ENCODE data around the gene PLEKHF1. TPM values are rescaled to one million over a fixed set of nuclear protein-coding genes. Genes with fewer than 3 reads are reported as not detected.
"Not testable (repeated sequence)": the region's sequence is repeated elsewhere in the genome, so short reads cannot be mapped to it uniquely, and the experiment has no call there.

Gene PLEKHF1
- 12.9 and 19.4 TPM in 2 replicates for total RNA-seq (2014; rRNA removed; shearing (Covaris generic))

- DNase-seq: peak; percentile 99
- H3K27me3 ChIP-seq (ENCODE audit: control insufficient read depth, insufficient read depth, low read length): peaks cover 2% of the 10 kb centered on the region; the same call in 1 of the 2 replicates
- peak within 1 kb of the TSS; percentile 83 for H3K4me3 ChIP-seq (ENCODE audit: insufficient read depth, low read depth, low read length)
- no peaks in the 10 kb centered on the region for H3K36me3 ChIP-seq (replicated peaks; ENCODE audit: control insufficient read depth, insufficient read depth, low read length)
Observed at GRCh38 chr19:29665215-29665825, at the start of gene PLEKHF1. Gene PLEKHF1, plus strand, starts transcription at chr19:29665461. Its CDS starts 8,379 bp downstream, at chr19:29673840.

DNA sequence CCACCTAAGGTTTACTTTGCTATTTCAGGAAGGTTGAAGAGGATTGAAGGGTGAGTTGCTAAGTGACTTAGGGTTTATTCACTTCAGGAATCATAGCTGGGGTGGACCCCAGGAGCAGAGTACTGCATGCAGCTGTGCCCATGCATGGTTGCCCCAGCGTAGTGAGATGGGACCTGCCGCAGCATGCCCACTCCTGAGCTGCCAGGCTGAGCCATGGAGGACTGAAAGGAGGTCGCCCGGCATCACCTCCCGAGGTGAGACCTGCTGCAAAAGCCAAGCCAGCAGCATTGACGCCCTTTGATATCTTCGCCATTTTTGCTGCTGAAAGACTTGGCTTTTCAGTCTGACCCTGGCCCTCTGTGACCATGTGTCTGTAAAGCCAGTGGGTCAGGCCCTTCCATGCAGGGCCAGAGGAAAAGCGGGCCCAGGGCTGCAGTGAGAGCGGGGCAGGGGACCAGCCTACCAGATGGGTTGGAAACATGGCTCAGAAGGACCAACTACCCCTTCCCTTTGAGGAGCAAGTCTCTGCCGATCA lies 49.3 kb upstream of the PLEKHF1 start:
- peaks cover 18% of the 10 kb centered on the region for H3K36me3 ChIP-seq (replicated peaks; ENCODE audit: control insufficient read depth, insufficient read depth, low read length)
- no peak overlapping the region for H3K4me3 ChIP-seq (ENCODE audit: insufficient read depth, low read depth, low read length)
- DNase-seq: peak; percentile 9
- no peaks in the 10 kb centered on the region for H3K27me3 ChIP-seq (ENCODE audit: control insufficient read depth, insufficient read depth, low read length)

GRCh38 chr19:29616541-29616940 lies 48.7 kb upstream of the PLEKHF1 start:
- Histone ChIP-seq H3K36me3 (replicated peaks; ENCODE audit: control insufficient read depth, insufficient read depth, low read length) (peaks cover 14% of the 10 kb centered on the region), H3K4me3 (ENCODE audit: insufficient read depth, low read depth, low read length) (no peak overlapping the region), H3K27me3 (ENCODE audit: control insufficient read depth, insufficient read depth, low read length) (no peaks in the 10 kb centered on the region)
- peak; percentile 30 for DNase-seq

DNA sequence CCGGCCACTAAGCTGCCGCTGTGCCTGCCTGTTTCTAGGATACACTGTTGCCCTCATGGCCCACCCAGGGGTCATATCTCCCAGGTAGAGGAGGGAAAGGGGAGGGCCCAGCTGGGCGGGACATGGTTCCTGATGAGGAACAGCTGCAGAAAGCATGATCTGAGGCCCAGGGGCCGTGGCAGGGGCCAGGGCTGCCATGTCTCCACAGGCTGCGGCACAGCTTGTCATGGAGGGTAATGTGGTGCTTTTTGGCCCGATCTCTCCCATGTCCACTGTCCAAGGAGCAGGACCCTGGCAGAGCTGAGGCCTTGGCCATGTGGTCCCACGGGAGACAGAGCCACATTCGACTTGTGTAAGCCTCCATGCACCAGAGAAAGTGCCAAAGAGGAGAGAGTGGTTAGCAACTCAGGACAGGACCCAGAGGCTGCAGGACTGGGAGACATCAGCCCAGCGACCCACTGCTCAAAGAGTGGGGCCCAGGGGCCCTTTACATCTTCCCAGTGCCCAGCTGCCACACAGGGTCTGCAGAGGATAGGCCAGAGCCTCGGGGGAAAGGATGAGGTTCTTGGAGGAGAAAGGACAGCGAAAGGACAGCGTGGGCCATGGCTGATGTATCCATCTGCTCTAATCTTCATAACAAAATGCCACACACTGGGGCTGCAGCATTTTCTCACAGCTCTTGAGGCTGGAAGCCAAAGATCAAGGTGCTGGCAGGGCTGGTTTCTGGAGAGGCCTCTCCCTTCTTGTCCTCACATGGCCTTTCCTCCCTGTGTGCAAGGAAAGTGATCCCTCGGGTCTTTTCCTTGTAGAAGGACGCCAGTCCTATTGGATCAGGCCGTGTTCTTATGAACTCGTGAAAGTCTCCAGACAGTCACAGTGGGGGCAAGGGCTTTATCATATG lies 47.6 kb upstream of the PLEKHF1 start:
- peak; percentile 38 for DNase-seq
- Histone ChIP-seq H3K4me3 (ENCODE audit: insufficient read depth, low read depth, low read length) (no peak overlapping the region), H3K36me3 (replicated peaks; ENCODE audit: control insufficient read depth, insufficient read depth, low read length) (peaks cover 7% of the 10 kb centered on the region), H3K27me3 (ENCODE audit: control insufficient read depth, insufficient read depth, low read length) (no peaks in the 10 kb centered on the region)

DNA sequence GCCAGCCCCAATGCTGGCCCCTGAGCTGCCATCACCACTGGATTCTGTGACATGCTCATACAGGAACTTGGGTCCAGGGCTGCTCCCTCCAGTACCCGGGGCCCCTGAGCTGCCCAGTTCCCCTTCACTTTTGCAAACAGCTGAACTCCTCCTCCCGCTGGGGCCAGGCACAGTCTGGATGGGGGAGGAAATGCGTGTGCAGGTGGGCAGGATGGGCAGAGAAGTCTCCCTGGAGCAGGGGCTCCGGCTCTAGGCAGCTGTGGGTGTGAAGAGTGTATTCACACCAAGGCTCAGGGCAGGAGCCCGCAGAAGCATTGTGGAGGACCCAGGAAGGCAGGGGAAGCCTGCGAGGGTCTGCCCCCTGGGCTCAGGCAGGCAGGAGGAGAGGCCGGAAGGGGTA lies 46.8 kb upstream of the PLEKHF1 start:
- Histone ChIP-seq H3K36me3 (replicated peaks; ENCODE audit: control insufficient read depth, insufficient read depth, low read length) (peaks cover 2% of the 10 kb centered on the region), H3K27me3 (ENCODE audit: control insufficient read depth, insufficient read depth, low read length) (no peaks in the 10 kb centered on the region), H3K4me3 (ENCODE audit: insufficient read depth, low read depth, low read length) (no peak overlapping the region)
- peak; percentile 26 for DNase-seq

- Histone ChIP-seq H3K27me3 (ENCODE audit: control insufficient read depth, insufficient read depth, low read length) (no peaks in the 10 kb centered on the region), H3K36me3 (replicated peaks; ENCODE audit: control insufficient read depth, insufficient read depth, low read length) (peaks cover 2% of the 10 kb centered on the region), H3K4me3 (ENCODE audit: insufficient read depth, low read depth, low read length) (no peak overlapping the region)
- no peak for DNase-seq
Observed at GRCh38 chr19:29618871-29619270, 46.4 kb upstream of the PLEKHF1 start.

- Histone ChIP-seq H3K4me3 (ENCODE audit: insufficient read depth, low read depth, low read length) (no peak overlapping the region), H3K36me3 (replicated peaks; ENCODE audit: control insufficient read depth, insufficient read depth, low read length) (no peaks in the 10 kb centered on the region; the same call in 1 of the 2 replicates), H3K27me3 (ENCODE audit: control insufficient read depth, insufficient read depth, low read length) (no peaks in the 10 kb centered on the region)
- DNase-seq: peak; percentile 42
Observed at GRCh38 chr19:29620931-29621351, 44.3 kb upstream of the PLEKHF1 start.

DNA sequence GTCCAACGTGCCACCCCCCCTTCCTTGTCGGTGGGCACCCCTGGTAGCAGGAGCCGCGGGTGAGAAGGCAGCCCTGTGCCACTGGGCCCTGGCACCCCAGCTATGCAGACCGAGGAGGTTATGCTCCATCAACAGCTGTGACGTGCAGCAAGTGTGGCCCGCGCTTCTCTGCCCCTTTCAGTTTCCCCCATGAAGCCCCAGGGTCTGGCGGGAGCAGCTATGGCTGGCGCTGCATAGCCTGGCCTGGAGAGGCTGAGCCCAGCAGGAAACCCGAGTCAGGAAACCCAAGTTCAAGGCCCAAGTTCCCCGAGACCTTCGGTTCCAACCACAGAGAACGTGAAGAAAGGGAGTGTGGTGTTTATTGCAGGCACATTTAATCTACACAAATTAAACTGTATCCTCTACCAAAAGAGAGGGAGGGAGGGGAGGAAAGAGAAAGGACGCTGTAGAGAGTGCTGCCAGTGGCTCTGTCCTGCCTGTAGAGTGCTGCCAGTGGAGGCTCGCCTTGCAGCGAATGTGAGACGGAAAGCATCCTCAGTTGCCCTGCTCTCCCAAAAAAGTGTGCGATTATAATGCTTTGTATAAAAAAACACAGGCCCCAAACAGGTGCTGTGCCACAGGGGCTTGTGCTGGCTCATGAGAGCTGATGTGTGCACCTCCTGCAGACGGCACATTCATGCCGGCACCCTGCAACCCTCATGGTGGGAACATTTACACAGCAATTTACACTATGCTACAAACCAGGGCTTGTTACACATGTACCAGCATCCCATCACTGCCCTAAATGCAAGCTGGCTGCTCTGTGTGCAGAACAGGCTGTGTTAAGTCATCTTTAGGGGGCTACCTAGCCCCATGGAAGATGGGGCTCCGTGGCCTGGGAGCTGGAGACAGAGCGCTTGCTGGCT lies 42.8 kb upstream of the PLEKHF1 start:
- peak; percentile 80 for DNase-seq
- Histone ChIP-seq H3K4me3 (ENCODE audit: insufficient read depth, low read depth, low read length) (no peak overlapping the region), H3K36me3 (replicated peaks; ENCODE audit: control insufficient read depth, insufficient read depth, low read length) (no peaks in the 10 kb centered on the region), H3K27me3 (ENCODE audit: control insufficient read depth, insufficient read depth, low read length) (no peaks in the 10 kb centered on the region)

GRCh38 chr19:29623726-29624488 lies 41.4 kb upstream of the PLEKHF1 start:
- Histone ChIP-seq H3K27me3 (ENCODE audit: control insufficient read depth, insufficient read depth, low read length) (no peaks in the 10 kb centered on the region), H3K36me3 (replicated peaks; ENCODE audit: control insufficient read depth, insufficient read depth, low read length) (no peaks in the 10 kb centered on the region), H3K4me3 (ENCODE audit: insufficient read depth, low read depth, low read length) (no peak overlapping the region)
- peak; percentile 37 for DNase-seq

DNA sequence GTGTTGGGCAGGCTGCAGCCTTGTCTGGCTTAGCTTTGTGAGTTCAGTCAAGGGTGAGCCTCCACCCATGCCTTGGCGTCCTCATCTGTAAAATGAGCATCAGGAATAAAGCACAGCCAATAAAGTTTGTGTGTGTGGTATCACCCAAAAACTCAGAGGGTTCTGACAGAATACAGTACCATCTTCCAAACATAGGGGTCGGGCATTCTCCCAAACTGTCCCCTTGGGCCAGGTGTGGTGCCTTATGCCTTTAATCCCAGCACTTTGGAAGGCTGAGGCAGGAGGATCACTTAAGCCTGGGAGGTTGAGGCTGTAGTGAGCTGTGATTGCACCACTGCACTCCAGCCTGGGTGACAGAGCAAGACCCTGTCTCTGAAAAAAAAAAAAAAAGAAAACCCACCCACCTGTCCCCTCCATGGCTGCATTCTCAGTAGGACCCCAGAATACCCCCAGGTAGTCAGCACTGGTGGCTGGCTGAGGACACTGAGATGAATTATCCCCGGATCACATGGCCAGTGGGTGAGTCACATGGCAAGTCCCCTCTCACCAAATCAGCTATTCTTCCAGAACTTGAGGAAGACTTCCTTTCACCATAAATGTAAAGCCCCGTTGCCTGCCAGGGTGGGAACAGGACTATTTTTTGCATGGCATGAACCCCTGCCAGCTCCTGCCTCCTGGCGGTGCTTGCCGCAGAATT lies 40.6 kb upstream of the PLEKHF1 start:
- Histone ChIP-seq H3K27me3 (ENCODE audit: control insufficient read depth, insufficient read depth, low read length) (no peaks in the 10 kb centered on the region), H3K36me3 (replicated peaks; ENCODE audit: control insufficient read depth, insufficient read depth, low read length) (no peaks in the 10 kb centered on the region), H3K4me3 (ENCODE audit: insufficient read depth, low read depth, low read length) (no peak overlapping the region)
- peak; percentile 56 for DNase-seq

- Histone ChIP-seq H3K36me3 (replicated peaks; ENCODE audit: control insufficient read depth, insufficient read depth, low read length) (no peaks in the 10 kb centered on the region), H3K27me3 (ENCODE audit: control insufficient read depth, insufficient read depth, low read length) (no peaks in the 10 kb centered on the region), H3K4me3 (ENCODE audit: insufficient read depth, low read depth, low read length) (no peak overlapping the region)
- DNase-seq: peak; percentile 39
Observed at GRCh38 chr19:29625186-29625651, 40.0 kb upstream of the PLEKHF1 start.

GRCh38 chr19:29626386-29626785 lies 38.9 kb upstream of the PLEKHF1 start:
- H3K36me3 ChIP-seq (replicated peaks; ENCODE audit: control insufficient read depth, insufficient read depth, low read length): no peaks in the 10 kb centered on the region
- peak; percentile 20 for DNase-seq
- H3K27me3 ChIP-seq (ENCODE audit: control insufficient read depth, insufficient read depth, low read length): no peaks in the 10 kb centered on the region
- H3K4me3 ChIP-seq (ENCODE audit: insufficient read depth, low read depth, low read length): no peak overlapping the region

DNA sequence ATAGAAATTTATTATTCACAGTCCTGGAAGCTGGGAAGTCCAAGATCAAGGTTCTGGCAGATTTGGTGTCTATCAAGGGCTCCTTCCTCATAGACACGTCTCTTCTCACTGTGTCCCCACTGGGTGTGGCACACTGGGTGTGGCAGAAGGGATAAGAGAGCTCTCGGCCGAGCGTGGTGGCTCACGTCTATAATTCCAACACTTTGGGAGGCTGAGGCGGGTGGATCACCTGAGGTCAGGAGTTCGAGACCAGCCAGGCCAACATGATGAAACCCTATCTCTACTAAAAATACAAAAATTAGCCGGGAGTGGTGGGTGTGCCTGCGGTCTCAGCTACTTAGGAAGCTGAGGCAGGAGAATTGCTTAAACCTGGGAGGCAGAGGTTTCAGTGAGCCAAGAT lies 38.4 kb upstream of the PLEKHF1 start:
- H3K27me3 ChIP-seq (ENCODE audit: control insufficient read depth, insufficient read depth, low read length); DNase-seq; H3K4me3 ChIP-seq (ENCODE audit: insufficient read depth, low read depth, low read length); H3K36me3 ChIP-seq (replicated peaks; ENCODE audit: control insufficient read depth, insufficient read depth, low read length): not testable (repeated sequence)
